GM19099 (cell line): ENCODE results near the gene RBMS2.

Experiments
- POLR2A ChIP-seq: IDR thresholded peaks from 3 replicates; pipeline ENCODE4 v1.6.1; 2011; ENCODE audit warnings: low read depth; ENCODE audit not compliant: insufficient read length; ENCODE audit errors: extremely low read depth

Gene RBMS2

DNA sequence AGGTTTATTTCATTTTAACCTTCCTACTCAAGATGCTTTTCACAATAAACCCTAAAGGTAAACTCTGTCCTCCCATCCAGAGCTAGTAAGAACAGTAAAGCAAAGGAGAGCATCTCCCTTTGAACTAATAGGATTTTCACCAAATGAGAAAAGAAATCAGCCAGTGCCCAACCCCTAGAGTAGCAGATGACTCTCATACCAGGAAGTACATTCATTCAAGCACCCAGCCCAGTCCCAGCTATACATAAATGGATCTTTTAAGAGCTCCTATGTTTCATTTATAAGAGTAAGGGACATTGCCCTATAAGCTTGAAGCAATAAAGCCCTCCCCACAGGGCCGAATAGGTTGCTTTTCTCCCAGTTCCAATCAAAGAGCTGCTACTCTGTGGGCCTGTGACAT, 100.9 kb downstream of the RBMS2 start:
- no peak for TF ChIP-seq POLR2A

DNA sequence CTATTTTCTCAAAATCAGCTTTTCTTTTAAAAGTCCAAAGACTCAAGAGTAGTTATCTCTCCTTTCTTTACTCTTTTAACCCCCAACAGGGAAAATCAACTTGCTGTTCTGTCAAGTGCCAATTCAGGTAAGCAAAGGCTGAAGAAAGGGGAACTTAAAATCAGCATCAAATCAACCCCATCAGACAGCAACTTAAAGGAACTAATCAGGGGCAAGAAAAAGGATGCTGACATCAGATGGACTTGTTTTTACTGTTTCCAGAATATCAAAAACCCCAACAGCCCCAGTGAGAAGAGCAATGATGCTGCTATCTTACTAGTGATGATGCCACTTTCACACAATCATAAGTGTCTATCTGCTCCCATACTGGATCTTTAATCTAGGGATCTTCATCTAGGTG, 105.1 kb downstream of the RBMS2 start:
- no peak for TF ChIP-seq POLR2A

DNA sequence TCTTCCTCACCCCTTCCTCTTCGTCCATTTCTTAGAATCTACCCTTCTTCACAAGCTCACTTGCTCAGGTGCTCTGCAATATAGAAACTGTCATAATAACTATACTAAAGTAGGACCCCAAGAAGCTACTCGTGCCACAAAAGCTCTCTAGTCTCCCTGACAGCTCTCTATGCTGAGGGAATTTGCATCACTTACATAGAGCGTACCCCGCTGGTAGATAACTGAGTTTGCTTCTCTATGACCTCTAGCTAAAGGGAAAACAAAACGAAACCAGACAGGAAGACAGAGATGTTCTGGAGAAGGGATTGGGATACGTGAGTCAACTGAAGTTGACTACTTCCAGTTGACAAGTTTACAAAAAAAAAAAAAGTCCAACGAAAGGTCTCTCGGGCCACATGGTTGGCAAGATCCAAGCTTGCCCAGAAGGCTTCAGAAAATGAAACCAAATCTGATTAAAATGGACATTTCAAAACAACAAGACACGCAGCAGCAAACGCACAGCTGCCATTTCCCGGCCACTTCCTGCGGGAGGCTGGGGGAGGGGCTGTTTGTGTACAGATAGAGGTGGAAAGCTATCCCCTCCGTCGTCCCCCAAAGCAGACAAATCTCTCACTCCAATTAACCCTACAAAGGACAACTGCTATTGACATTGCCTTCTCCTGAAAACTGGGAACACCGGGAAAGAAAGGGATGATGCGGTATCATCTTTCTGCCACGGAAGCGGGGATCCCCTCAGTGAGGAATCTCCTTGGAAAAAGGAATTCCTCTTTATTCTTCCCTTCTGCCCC, 107.2 kb downstream of the RBMS2 start:
- peak; percentile 42 for TF ChIP-seq POLR2A

GRCh38 chr12:56629459-56630179, 108.0 kb downstream of the RBMS2 start:
- peak; percentile 38 for TF ChIP-seq POLR2A

DNA sequence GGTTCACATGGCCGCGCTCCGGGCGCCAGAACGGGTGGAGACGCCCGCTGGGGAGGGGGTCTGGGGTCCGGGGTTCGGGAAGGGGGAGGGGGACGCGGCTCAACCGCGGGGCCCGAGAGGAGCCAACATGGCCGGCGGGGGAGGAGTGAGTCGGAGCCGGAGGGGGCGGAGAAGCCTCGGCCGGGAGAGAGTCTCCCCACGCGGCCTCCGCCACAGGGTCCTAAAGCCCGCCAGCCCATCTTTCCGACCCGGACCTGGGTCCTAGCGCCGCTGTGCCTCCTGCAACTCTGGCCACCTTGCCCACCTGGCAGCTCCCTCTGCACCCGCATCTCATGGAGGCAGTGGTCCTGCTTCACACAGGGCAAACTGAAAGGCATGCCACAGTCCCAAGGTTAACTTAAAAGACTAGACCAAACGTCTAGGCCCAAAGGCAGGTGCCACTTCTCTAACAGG, 108.6 kb downstream of the RBMS2 start, which contains the start of gene BAZ2A:
Gene BAZ2A, minus strand, starts transcription at position 147 of the 453 bp plus-strand sequence. CDS start 12,796 bp downstream, outside the sequence.
- TF ChIP-seq POLR2A: no peak

DNA sequence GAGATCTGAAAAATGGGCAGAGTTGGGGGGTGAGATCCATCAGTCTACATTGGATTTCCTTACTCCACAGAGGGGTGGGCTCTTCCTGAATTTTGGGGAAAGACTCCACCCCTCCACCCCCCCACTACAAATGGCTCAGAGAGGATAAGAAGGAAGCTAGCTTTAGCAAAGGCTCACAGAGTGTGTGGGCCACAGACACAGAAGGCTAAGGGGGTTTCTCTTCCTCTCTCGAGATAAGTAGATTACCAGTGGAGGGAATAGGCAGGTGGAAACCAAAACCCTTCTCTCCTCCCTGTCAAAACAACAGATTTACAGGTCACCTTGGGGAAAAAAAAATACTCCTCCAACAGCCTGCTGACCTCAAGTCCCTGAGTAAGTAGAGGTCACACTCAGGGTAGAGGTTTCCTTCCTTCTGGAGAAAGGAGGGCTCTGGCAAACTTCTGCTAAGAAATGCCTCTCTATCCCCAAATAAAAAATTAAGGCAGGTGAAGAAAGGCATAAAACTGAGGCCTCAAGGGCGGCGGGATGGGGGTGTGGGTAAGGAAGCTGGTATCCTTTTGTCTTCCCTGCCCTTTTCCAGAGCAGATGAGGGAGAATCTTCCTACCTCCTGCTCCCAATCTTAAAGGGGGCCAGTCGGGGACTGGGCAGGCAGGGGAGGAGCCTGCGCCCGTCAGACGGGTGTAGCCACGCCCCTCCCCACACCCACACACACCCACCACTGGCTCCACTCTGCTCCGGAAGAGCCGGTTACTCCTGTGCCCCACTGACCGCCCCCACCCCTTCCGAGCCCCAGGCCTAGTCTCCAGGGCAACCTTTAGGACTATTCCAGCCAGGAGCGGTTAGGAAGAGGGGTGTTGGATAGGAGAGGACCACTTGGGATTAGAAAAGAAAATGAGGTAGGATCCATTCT, 110.4 kb downstream of the RBMS2 start:
- TF ChIP-seq POLR2A: no peak

- no peak for TF ChIP-seq POLR2A
Measured at GRCh38 chr12:56632701-56633467, 111.3 kb downstream of the RBMS2 start.

DNA sequence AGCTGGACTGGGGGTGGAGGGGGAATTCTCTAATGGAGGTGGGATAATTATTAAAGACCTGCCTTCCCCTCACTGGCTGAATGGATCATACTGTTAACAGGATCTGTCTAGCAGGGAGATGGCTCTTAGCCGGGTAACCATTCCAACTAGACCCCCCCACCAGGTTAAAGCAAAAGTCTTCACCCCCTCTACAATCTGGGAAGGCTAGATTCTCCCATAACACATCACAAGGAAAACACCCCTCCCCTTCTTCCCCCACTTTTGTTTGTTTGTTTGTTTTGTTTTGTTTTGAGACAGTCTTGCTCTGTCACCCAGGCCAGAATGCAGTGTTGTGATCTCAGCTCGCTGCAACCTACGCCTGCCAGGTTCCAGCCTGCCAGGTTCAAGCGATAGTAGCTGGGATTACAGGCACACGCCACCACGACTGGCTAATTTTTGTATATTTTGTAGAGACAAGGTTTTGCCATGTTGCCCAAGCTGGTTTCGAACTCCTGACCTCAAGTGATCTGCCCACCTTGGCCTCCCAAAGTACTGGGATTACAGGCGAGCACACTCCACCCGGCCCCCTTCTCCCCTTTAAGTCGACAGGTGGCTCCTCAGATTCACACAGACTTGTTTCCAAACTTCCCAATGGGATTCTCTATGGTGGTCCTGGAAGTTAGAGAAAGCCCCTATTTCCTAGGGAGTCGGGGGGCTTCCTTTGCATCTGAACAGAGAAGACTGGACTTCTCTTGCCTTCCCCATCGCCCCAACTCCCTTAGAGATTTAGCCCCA, 112.0 kb downstream of the RBMS2 start:
- TF ChIP-seq POLR2A: no peak

DNA sequence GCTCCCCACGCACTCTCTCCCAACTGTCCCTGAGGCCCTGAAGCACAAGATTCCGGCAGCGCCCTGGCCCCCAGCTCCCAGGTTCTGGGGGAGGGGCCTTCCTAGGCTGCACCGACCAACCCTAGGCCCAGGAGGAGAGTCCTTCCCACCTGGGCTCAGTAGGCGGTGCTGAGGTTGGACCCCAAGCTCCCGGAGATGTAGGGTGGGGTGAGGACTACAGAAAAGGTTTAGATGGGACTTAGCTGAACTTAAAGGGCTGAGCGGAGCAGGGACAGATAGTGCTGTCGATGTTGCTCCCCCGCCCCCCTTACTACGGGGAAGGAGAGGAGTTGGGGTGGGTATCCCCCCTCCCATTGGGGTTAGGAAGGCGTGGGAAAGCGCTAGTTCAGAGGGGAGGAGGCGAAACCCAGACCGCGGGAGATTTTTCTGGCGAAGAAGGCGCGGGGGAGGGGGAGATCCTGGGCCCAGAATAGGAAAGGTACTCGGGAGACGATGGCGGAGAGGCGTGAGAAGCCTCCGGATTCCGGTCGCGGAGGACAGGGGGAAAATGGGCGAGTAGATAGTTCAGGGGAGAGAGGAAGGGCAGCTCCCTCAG, 112.7 kb downstream of the RBMS2 start:
- TF ChIP-seq POLR2A: no peak

DNA sequence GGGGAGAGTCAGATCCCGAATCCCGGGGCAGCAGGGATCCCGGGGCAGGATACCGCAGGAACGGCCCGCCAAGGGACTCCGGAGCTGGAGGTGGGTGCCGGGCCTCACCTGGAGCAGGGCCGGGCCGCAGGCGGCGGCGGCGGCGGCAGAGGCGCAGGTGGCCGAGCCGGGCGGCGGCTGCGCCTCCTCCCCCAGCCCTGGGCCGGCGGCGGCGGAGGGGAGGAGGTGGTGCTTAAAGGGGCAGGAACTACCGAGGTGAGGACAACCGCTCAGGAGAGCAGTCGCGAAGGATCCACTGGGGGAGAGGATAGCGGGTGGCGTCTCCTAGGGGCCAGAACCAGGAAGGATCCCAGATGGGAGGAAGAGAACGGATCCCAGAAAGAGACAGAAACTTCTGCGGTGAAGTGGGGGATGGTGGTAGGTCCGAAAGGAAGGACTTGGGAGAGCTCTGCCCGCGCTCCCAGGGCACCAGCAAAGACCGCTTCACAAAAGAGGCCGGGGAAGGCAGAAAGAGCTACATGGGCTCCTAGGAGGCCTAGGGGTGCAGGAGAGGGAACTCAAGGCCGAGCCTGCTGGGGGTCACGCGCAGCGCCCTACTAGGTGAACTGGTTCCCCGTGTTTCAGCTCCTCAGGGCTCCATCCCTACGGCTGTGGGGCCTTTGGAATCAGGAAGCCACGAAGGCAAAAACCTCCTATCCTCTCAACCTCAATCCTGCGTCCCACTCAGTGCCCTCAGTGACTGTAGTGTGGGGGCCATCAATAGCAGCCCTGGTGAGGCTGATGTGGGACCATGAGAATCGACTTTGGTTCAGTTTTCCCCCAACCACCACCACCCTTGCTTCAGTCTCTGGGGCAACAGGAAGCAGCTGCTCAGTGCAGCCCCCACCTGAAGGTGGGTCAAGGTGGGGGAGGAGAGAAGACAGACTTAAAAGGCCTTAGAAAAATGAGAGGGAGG, 113.5 kb downstream of the RBMS2 start:
- peak; percentile 69 for TF ChIP-seq POLR2A

DNA sequence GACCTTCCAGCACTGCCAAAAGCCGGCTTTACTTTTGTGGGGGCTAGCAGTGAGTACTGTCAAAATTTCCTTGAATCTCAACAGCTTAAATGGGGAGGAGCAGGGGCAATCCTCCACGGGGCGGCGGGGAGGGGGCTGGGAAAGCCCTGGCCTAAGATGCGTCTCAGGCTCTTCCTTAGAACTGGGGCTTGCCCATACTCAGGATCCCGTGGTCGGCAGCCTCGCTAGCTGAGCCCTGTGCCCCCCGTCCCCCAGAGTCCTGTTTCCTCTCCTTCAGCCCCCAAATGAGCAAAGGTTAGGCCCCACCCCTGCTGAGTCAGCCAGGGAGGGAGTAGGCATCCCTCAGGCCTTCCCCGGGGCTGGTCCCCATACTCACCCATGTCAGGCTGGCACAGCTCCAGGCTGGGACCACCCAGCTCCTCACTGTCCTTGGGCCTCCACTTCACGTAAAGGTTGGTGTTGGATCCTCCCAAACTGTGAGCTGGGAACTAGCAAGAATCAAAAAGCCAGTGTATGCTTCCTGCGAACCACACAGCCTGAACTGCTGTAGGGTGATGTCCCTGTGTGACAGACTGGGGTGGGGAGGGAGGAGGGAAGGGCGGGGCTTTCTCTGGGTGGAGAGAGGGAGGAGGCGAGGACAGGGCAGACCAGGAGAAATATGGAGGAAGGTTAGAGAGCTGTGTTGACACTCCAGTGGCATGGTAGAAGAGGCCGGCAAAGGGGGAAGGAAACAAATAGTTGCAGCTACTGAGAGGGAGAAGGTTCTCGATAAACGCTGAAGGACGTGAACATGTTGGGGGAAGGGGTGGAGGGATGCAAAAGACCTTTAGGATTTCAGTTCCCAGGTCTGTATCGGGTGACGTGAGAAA, 114.4 kb downstream of the RBMS2 start:
- TF ChIP-seq POLR2A: peak; percentile 58
